ENCODE results near the gene C16orf46. TPM values are rescaled to one million over a fixed set of nuclear protein-coding genes. Genes with fewer than 3 reads are reported as not detected.

C16orf46 gene
- total and polyA plus RNA-seq, 2 donors (not counting 3 experiments of a cell fraction or from before 2014, with no cell fraction given) = 0.26 TPM; not detected in 1

DNA sequence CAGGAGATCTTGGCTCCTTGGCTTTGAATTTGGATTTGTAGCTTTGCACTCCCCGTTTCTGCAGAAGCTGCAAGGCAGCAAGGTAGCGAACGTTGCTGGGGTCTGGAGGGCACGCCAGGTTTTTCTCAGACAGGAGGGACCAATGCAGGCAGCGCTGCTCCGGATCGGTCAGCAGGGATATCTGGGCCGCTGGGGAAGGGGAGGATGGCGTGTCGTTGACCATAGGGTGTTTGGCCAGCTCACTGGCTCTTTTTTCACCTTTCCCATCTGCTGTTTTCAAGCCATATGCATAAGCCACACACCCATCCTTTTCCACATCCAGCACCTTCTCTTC lies 15.8 kb downstream of the C16orf46 start:
- H3K4me2 ChIP-seq (ENCODE audit: insufficient read depth, low read length) = no peak overlapping the region
- BruUV-seq (replicated peaks) = no TSS peak

More for the DNA sequence above, 15.8 kb downstream of the C16orf46 start:
- H4K20me1 ChIP-seq (replicated peaks; ENCODE audit: control insufficient read depth, extremely low read depth, insufficient read depth, low read length) = no peaks in the 10 kb centered on the region
- no peaks in the 10 kb centered on the region for H3K27me3 ChIP-seq (ENCODE audit: control insufficient read depth in 2 of 2, insufficient read depth in 2 of 2, low read length in 2 of 2)
- no peaks in the 10 kb centered on the region for H3K36me3 ChIP-seq (ENCODE audit: control insufficient read depth in 2 of 2, extremely low read depth in 1 of 2, insufficient read depth in 2 of 2, low read length in 2 of 2)
- no peaks in the 10 kb centered on the region for H3K9me3 ChIP-seq (replicated peaks; ENCODE audit: control insufficient read depth, insufficient read depth, low read length)
- H3K9ac ChIP-seq (replicated peaks; ENCODE audit: extremely low read depth, insufficient read depth, low read length) = no peak overlapping the region
- no peak for DNase-seq (ENCODE audit: low read depth, low spot score)
- H2AFZ ChIP-seq (ENCODE audit: low read depth, low read length) = no peak overlapping the region
- no peaks in the 10 kb centered on the region for H3K79me2 ChIP-seq (ENCODE audit: control insufficient read depth, insufficient read depth, low read length)
- H3K27ac ChIP-seq (ENCODE audit: insufficient read depth, low read depth, low read length) = no peak overlapping the region
- FAIRE-seq = no peak
- CTCF ChIA-PET = no interaction called here
- H3K4me1 ChIP-seq (ENCODE audit: control insufficient read depth, extremely low read depth, insufficient read depth, low read length) = no peaks in the 10 kb centered on the region
- dilution Hi-C loops (cut with MboI; ENCODE audit: extremely low pct_ligation_motif_present, low sequenced_read_pairs) (no loop called here), intact Hi-C loops (cut with micrococcal nuclease) (no loop called here)
- H3K9me1 ChIP-seq (replicated peaks; ENCODE audit: control insufficient read depth, extremely low read depth, insufficient read depth, low read length) = no peaks in the 10 kb centered on the region
- TF ChIP-seq EZH2 (IDR thresholded peaks at IDR 0.05; ENCODE audit: borderline replicate concordance, low read depth, low read length, severe bottlenecking) (no peak), FOS (IDR thresholded peaks at IDR 0.05; ENCODE audit: borderline replicate concordance, insufficient read depth, low read length) (no peak), GATA2 (IDR thresholded peaks at IDR 0.05; ENCODE audit: insufficient read depth, insufficient read length, low read depth, low read length) (no peak), JUN (IDR thresholded peaks at IDR 0.05; ENCODE audit: borderline replicate concordance, insufficient read depth, insufficient read length, low read depth) (no peak), MAX (IDR thresholded peaks at IDR 0.05; ENCODE audit: insufficient read depth, insufficient read length) (no peak), POLR2A (IDR thresholded peaks at IDR 0.05; ENCODE audit: low read depth, low read length) (no peak), POLR2AphosphoS5 (IDR thresholded peaks at IDR 0.05; ENCODE audit: insufficient read depth, low read depth, low read length) (no peak), MYC (IDR thresholded peaks at IDR 0.05; ENCODE audit: low read depth, low read length) (no peak)
- TF ChIP-seq, protein P1, sequence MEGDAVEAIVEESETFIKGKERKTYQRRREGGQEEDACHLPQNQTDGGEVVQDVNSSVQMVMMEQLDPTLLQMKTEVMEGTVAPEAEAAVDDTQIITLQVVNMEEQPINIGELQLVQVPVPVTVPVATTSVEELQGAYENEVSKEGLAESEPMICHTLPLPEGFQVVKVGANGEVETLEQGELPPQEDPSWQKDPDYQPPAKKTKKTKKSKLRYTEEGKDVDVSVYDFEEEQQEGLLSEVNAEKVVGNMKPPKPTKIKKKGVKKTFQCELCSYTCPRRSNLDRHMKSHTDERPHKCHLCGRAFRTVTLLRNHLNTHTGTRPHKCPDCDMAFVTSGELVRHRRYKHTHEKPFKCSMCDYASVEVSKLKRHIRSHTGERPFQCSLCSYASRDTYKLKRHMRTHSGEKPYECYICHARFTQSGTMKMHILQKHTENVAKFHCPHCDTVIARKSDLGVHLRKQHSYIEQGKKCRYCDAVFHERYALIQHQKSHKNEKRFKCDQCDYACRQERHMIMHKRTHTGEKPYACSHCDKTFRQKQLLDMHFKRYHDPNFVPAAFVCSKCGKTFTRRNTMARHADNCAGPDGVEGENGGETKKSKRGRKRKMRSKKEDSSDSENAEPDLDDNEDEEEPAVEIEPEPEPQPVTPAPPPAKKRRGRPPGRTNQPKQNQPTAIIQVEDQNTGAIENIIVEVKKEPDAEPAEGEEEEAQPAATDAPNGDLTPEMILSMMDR (IDR thresholded peaks at IDR 0.05; ENCODE audit: extremely low read depth in 1 of 2, insufficient read depth in 1 of 2, low read depth in 1 of 2, low read length in 2 of 2) = no peak
- H3K4me3 ChIP-seq (replicated peaks in 1 of 3; ENCODE audit: insufficient read depth in 1 of 3, low read depth in 1 of 3, low read length in 3 of 3) = no peak overlapping the region
- POLR2A ChIA-PET = no interaction called here

All from endothelial cell of umbilical vein (primary cell).